Stimulated activated CD8-positive, alpha-beta memory T cell treated with anti-CD3 and anti-CD28 coated beads, Interleukin-15, amount 100 ng/mL, for 4 hours (primary cell): ENCODE measurements around the gene RPRD1B.
"Not testable (repeated sequence)": the region's sequence is repeated elsewhere in the genome, so short reads cannot be mapped to it uniquely, and the experiment has no call there.

Source experiments
- DNase-seq, 2 donors: peaks; one replicate each; pipeline ENCODE4 v3.0.0-alpha.2; 2020; ENCODE audit warnings: low read depth in 2 of 2

Gene RPRD1B

DNA sequence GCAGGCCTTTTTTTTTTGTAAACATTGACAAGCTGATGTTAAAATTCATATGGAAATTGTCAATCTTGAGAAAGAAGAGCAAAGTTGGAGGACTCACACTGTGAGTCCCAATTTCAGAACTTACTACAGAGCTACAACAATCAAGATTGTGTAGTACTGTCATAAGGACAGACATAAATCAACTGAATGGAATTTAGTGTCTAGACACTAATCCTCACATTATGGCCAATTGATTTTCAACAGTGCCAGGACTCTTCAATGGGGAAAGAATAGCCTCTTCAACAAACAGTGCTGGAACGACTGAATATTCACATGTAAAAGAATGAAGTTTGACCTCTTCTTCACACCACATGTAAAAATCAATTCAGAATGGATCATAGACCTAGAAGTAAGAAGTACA is 70.7 kb downstream of the RPRD1B start:
- DNase-seq, result no peak

DNA sequence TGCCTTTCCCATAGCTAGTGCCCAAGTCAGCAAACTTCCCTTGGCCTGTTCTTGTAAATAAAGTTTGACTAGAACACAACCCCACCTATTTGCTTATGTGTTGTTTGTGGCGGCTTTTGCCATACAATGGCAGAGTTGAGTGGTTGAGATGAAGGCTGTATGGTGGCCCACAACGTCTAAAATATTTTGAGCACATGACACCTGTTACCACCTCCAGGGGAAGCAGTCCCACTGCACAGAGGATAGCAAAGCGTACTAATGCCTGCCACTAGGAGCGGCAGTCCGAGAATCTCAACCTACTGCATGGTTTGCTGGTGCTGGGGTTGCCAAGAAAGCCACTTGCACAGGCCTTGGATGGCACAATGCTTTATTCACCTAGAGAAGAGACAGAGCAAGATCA is 72.9 kb downstream of the RPRD1B start:
- no peak for DNase-seq

DNA sequence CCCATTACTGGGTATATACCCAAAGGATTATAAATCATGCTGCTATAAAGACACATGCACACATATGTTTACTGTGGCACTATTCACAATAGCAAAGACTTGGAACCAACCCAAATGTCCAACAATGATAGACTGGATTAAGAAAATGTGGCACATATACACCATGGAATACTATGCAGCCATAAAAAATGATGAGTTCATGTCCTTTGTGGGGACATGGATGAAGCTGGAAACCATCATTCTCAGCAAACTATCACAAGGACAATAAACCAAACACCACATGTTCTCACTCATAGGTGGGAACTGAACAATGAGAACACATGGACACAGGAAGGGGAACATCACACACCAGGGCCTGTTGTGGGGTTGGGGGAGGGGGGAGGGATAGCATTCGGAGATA is 73.8 kb downstream of the RPRD1B start:
- not testable (repeated sequence) for DNase-seq

DNA sequence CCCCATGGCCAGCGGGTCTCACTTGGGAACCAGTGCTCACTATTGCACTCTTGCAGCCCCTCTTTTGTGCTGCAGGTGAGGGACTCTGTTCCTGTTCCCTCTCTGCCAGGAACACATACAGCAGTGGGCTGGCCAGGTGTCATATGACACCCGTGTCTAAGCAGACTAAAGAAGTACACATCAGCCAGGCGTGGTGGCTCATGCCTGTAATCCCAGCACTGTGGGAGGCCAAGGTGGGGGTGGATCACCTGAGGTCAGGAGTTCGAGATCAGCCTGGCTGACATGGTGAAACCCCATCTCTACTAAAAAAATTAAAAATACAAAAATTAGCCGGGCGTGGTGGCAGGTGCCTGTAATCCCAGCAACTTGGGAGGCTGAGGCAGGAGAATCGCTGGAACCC is 74.4 kb downstream of the RPRD1B start:
- not testable (repeated sequence) for DNase-seq

DNA sequence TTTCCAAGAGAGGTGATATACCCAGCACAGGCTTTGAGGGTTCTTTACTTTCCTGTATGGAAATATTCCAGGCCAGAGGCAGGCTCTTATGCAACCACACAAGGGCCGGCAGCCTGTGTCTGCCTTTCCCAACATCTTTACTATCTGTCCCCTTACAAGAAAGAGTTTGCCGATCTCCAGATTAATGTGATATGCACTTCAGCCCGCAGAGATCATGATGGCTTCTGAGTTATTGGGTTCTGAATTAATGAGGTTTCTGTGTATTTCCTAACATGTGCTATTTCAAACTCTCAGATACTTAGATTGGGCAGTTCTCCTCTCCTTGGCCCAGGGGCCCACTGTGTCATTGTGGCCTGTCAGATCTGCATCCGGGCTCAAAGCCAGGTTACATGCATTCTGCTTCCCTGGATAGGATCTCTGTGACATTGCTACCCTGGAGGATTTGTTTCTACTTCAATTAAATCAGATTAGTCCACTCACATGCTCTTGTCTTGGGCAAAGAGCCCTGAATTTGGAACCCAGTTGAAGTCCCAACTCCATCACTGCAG is 75.0 kb downstream of the RPRD1B start:
- no peak for DNase-seq

DNA sequence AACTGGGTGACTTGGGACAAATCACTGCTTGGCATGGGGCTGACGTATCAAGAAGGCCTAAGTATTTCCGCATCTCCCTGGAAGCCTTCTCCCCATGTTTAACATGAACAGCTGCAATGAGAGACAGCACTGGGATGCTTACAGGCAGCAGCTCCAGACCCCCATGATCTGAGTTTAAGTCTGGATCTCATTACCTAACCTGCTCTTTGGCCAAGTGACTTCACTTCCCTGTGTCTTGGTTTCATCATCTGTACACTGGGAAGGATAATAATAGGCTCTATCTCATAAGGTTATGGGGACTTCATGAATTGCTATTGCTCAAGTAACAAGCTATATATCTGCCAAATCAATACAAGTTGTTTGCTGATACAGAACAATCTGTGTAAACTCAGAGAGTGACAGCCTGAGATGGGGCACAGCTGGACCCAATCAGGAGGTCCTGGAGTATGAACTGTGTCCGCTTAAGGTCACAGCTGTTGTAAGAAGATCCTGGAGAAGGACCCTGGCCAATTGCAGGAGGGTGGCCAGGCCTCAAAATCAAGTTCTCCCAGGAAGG is 75.5 kb downstream of the RPRD1B start:
- DNase-seq, result no peak

DNA sequence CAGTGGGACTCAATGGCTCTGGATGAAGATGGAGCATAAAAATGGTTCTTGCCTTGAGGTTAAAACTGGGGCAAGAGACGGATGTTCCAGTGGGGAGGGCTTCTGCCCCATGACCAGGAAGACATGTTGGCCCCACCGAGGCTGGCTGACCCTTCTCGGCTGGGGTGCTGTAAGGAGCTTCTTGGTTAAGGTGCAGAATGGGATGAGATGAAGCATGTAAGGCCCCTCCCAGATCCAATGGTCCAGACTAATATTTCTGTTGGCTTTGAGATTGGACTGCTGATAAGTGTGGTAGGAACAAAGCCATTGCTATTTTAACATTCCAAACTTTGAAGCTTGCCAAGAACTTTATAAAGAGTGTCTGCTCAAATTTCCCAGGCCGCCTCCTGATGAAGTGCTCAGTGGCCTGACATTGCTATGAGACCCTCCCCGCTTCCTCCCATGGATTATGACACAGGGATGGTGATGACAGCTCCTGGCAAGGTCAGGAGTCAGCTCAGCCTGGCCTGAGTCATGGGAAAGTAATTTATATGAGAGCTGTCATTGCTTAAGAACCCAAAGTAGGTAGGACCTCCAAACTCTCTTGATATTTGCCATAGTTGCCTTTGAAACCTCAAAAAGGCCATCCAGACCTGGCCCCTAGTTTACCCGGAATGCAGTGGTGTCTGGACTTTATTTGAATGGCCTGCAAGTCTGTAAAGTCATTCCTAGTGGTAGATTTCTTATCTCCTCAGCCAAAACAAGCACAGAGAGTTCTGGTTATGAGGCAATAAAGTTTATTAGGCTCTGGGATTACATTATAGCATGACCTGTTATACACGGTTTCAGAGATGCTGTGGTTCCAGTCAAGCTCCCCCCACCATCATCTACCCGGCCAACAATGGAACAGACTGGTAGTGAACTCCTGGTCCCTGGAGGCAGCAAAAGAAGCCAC is 76.3 kb downstream of the RPRD1B start:
- no peak for DNase-seq

DNA sequence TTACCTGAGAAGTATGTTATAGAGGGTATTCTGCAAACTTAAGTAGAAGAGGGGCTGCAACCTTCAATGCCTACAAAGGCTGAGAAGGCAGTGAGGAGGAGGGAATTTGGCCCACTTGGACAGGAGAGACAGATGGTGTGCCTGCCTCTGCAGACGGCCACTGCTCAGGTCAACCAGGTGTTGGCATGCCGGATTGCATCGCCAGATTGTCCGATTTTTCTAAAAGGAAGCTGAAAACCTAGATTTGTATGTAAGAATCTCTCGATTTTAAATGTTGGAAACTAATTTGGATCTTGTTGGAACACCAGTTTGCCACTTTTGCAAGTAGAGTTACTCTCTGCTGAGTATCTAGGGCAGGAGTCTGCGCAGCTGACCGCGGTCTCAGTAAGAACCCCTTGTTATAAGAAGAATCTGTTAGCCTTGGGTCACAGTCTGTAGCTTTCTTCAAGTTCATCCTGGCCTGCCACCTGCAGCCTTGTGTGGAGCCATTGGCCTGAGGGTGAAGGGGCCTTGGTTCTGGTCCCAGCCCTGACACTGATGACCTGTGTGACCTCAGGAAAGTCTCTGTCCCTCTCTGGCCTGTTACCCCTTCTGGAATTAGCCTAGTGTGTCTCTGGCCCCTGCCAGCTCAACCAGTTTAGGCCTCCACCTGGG is 77.1 kb downstream of the RPRD1B start:
- DNase-seq, result no peak

DNA sequence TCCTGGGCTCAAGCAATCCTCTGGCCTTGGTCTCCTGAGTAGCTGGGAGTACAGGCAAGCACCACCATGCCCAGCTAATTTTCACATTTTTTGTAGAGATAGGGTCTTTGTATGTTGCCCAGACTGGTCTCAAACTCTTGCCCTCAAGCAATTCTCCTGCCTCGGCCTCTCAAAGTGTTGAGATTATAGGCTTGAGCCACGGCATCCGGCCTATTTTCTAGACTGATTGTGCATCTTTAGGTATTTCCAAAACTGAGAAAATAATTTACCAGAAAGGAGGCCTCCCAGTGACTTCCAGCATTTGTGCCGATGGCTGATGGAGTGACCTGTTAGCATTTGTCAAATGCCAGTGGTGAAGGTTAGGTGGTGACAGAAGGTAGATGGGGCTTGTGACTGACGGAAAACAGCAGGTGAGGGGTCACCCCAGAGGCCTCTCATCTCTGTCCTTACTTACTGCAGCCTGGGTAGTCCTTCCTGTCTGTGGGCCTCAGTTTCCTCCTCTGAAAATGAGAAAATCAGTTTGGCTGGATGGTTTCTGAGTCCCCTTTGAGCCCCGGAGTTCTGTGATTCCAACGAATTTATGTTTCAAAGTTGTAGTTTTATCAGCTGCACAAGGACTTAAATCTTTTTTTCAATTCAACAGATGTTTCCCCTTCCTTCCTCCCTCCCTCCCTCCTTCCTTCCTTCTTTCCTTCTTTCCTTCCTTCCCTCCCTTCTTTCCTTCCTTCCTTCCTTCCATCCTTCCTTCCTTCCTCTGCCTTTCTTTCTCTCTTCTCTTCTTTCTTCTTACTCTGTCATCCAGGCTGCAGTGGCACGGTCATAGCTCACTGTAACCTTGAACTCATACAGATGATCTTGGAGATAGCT is 78.1 kb downstream of the RPRD1B start:
- no peak for DNase-seq

DNA sequence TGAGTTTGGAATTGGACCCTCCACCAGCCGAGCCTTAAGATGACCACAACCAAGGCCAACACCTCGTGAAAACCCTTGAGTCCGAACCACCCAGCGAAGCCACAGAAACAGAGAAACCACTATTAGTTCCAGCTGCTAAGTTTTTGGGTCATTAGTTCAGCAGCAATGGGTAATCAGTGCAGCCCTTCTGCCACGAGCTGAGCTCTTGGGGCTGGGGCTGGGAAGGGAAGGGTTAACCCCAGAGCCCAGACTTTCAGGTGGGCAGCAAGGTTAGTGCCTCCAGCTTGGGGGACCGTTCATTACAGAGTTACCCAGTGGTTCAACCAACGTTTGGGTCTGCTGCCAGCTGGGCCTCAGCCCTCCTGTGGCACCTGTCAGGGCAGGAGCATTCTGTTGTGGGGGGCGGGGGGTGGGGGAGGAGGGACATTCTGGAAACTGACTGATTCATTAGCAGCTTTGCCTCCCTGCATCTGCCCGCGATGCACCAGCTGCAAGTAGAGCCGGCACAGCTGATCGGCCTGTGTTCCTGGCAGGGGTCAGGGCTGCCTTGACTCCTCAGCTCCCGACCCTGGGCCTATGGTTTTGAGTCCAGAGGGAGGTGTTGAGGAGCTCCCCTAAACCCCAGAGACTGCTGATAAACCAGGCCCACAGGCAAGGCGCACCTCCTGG is 78.8 kb downstream of the RPRD1B start:
- DNase-seq, result no peak

DNA sequence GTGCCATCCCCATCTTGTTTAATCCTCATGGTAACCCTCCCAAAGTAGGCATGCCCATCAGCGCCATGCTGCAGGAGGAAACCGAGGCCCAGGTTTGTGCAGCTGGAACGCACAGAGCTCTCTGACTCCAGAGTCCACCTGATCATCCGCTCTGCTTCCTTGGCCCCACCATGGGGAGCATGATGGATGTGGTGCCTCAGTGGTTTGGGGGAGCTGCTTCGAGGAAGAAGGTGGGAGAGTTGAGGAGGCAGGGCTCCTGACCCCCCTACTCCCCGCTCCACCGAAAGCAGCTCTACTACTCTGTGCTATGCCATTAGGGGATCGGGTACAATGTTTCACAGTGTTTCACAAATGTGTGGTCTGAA is 79.4 kb downstream of the RPRD1B start:
- no peak for DNase-seq

DNA sequence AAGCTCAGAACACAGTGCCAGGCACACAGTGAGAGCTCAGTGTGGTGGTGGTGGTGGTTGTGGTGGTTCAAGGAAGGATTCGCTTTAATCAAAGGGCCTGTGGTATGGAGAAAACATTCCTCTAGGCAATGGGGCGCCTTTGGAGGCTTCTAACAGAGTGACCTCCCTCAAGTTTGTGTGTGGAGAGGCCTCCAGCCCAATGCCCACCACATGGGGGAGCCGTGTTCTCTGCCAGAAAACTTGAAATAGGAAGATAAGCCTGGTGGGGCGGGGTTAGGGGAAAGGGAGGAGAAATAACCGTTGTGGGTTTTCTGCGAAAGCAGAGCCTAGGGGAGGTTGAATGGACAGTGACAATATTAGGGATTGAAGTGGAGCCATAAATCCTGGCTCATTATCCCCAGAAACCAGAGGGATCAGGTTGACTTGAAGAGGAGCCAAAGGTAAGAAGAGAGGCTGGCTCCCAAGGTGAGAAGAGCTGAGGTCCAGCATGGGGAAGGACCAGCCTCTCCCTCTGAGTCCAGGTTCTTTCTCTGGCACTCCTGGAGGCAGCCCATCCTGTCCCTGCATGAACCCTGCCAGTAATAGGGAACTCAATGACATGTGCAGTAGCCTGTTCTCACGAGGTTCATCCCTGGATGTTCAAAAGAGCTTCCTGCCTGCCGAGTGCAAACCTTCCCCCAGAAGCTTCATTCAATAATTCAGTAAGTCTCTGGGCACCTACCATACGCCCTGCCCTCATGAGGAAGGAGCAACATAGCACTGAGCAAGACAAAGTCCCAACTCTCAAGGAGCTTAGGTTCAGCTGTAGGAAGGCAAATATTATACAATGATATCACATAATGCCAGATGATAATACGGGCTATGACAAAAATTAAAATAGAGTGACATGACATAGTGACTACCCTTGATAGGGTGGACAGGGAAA is 80.1 kb downstream of the RPRD1B start:
- DNase-seq, result no peak

DNA sequence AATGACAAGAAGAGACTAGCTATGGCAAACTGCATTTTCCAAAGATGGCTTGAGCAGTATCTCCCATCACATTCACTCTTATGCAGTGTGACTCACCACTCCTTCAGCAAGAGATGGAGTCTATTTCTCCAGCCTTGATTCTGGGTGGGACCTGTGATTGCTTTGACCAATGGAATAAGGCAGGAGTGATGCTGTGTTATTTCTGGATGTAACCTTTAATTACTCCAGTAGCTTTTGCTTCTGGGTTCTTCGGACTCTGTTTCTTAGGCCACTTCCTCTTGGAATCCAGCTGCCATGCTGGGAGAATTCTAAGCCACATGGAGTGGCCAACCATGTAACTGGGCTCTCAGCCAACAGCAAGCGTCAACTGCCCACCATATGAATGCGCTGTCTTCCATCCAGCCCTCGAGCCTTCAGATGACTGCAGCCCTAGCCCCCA is 80.8 kb downstream of the RPRD1B start:
- DNase-seq, result no peak

DNA sequence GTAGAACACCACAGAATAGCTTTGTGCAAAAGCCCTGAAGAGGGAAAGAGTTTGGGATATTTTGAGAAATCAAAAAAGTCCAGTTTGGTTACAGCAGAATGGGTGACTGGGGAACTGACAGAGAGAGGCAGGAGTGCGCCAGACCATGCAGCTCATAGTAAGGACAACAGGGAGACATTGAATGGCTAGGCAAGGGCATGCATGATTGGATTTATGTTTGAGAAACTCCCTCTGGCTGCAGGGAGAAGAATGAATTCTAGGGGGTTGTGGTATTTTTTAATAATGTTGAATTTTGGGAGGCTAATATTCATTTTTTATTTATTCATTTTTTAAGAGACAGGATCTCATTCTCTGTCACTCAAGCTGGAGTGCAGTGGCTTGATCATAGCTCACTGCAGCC is 81.7 kb downstream of the RPRD1B start:
- DNase-seq, result no peak

DNA sequence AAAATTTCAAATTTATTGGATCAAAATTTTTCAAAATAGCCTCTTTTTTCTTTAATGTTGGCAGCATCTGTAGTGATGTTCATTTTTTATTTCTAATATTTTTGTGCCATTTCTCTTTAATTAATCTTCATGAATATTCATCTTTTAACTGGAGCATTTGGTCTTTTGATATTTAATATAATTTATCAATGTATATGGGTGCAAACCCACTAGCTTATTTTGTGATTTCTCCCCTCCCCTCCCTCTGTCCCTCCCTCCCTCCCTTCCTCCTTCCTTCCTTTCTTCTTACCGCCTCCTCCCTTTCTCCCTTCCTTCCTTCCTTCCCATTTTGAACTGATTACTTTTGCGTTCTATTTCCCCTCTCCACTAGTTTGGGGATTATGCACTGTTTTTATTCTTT is 82.3 kb downstream of the RPRD1B start:
- DNase-seq, result no peak

DNA sequence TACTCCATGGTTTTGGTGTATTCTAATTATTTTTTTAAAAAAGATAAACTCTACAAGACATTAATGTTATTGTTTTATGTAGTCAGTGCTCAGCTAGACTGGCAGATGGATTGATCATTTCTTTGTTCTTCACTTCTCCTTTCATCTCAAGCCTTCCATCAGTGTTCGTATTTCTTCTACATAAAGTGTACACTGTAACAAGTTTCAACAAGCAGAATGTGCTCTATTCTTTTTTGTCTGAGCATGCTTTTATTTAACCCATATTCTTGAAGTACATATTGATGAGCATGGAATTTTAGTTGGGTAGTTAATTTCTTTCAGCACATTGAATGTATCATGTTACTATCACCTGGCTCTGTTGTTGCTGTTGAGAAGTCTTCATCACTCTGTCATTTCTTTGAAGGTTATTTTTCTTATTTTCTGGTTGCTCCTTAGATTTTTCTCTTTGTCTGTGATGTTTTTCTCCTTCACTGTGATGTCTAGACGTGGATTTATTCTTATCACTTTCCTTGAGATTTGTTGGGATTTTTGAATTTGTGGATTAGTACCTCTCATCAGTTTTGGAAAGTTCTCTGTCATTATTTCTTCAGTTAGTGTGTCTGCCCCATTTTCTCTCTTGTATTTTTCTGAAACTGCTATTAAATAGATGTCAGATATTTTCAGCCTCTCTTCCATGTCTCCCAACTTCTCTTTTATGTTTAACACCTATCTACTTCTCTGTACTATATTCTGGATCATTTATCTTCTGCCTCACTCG is 83.0 kb downstream of the RPRD1B start:
- DNase-seq, result no peak

DNA sequence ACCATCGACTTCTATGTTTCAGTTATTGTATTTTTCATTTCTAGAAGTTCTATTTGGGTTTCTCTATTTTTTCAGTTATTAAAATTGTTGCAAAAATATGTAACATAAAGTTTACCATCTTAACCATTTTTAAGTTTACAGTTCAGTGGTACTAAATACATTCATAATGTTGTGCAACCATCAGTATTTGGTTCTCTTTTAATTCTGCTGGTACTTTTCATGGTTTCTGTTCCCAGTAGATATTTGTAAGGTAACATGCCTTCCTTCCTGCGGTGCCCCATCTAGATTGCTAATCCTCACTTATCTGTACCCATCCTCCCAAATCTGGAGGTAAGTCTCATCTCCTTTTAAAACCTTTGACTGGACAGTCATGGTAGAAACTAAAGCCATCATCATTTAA is 83.7 kb downstream of the RPRD1B start:
- DNase-seq, result no peak

DNA sequence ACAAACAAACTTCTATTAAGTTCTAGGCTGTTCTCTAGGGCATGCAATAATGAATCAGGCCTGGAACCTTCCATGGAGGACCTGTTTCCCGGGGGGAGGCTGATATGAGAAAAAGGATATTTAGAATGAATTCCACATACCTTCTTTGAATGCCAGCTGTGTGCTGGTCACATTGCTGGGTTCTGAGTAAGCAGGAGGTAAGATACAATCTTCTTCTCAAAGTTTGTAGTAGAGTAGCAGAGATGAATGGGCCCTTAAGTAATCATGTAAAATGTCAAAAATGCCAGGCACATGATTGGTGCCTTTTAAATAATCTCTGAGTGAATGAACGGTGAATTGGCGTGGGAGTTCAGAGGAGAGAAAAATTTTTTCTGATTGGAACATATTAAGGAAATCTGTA is 84.1 kb downstream of the RPRD1B start:
- no peak for DNase-seq

DNA sequence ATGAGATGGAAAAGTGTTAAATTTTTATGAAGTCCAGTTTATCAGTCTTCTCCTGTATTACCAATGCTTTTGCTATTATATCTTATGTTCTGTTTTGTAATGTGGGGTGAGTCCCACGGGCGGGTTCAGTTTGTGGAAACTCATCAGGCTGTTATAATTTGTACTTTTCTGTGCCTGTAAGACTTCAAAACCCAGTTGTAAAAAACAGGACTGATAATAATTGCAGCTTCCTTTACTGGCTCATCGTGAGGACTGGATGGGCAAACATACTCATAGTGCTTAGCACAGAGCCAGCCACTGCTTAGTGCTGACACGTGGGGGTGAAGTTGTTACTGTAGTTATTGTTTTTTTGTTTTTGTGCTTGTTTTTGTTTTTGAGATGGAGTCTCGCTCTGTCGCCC is 85.9 kb downstream of the RPRD1B start:
- DNase-seq, result no peak
